ENCODE data around the gene SLC8A2.

- TF ChIP-seq CTCF (IDR thresholded peaks at IDR 0.05; ENCODE audit: low read length) (no peak), EZH2 (IDR thresholded peaks at IDR 0.05; ENCODE audit: borderline replicate concordance, low read length) (no peak)
These were observed 23.0 kb upstream of the SLC8A2 start for GRCh38 chr19:47494729-47495128.
